ENCODE results near the gene COPS9.

COPS9 gene

GRCh38 chr2:240136013-240136670 lies at the start of gene COPS9:
COPS9 (minus strand) TSS chr2:240136305; CDS start chr2:240136284, 21 bp downstream.
- peak; percentile 83 to 87 for DNase-seq

GRCh38 chr2:240184656-240185055 lies 48.6 kb upstream of the COPS9 start:
- DNase-seq, result no peak

- DNase-seq, result no peak
Observed at GRCh38 chr2:240183875-240184590, 47.9 kb upstream of the COPS9 start.

GRCh38 chr2:240183006-240183874 lies 47.1 kb upstream of the COPS9 start:
- no peak for DNase-seq

- no peak for DNase-seq
Observed at GRCh38 chr2:240182476-240182875, 46.4 kb upstream of the COPS9 start.

- DNase-seq, result no peak
Observed at GRCh38 chr2:240182001-240182400, 45.9 kb upstream of the COPS9 start.

- no peak for DNase-seq
Observed at GRCh38 chr2:240179941-240180666, 44.0 kb upstream of the COPS9 start.

GRCh38 chr2:240179186-240179815 lies 43.2 kb upstream of the COPS9 start:
- DNase-seq, result no peak

- no peak for DNase-seq
Observed at GRCh38 chr2:240178564-240178963, 42.5 kb upstream of the COPS9 start.

- no peak for DNase-seq
Observed at GRCh38 chr2:240174496-240174895, 38.4 kb upstream of the COPS9 start.

- DNase-seq, result no peak
Observed at GRCh38 chr2:240172071-240172895, 36.2 kb upstream of the COPS9 start.

- no peak for DNase-seq
Observed at GRCh38 chr2:240170883-240171282, 34.8 kb upstream of the COPS9 start.

GRCh38 chr2:240170354-240170735 lies 34.2 kb upstream of the COPS9 start:
- no peak for DNase-seq

- DNase-seq, result no peak
Observed at GRCh38 chr2:240169486-240170353, 33.6 kb upstream of the COPS9 start.

GRCh38 chr2:240168546-240169361 lies 32.6 kb upstream of the COPS9 start:
- no peak for DNase-seq

- no peak for DNase-seq
Observed at GRCh38 chr2:240168041-240168440, 31.9 kb upstream of the COPS9 start.

- DNase-seq, result no peak
Observed at GRCh38 chr2:240167588-240167880, 31.4 kb upstream of the COPS9 start.

GRCh38 chr2:240166761-240167587 lies 30.9 kb upstream of the COPS9 start:
- DNase-seq, result no peak

- no peak for DNase-seq
Observed at GRCh38 chr2:240166191-240166590, 30.1 kb upstream of the COPS9 start.

All from activated CD4-positive, alpha-beta T cell treated with anti-CD3 and anti-CD28 coated beads, Interleukin-2, amount 50 U/mL, for 48 hours (primary cell).